ENCODE results near the gene AFDN.
A peak's percentile ranks its signal among the peaks of the same experiment; 100 is the strongest.

Gene AFDN

GRCh38 chr6:167840160-167840525, 13.4 kb downstream of the AFDN start:
- no peak overlapping the region for H3K14ac ChIP-seq (ENCODE audit: low read length)

GRCh38 chr6:167840526-167841179, 13.9 kb downstream of the AFDN start:
- no peak for DNase-seq (ENCODE audit: low spot score)
- peak overlapping the region; percentile 47 for H3K27ac ChIP-seq (replicated peaks; ENCODE audit: low read length)
- WGBS, 2 donors (ENCODE audit: extremely low coverage in 2 of 2, insufficient read length in 2 of 2, insufficient replicate concordance in 1 of 2), result no CpG with 5 or more reads among the region's 7 CpGs
- no peak overlapping the region for H3K4me3 ChIP-seq (ENCODE audit: low read length in 2 of 2)
- H3K4ac ChIP-seq (ENCODE audit: low read length), result no peak overlapping the region
- H3K18ac ChIP-seq (ENCODE audit: low read length), result no peak overlapping the region
- H2BK120ac ChIP-seq (ENCODE audit: low read depth, low read length), result no peak overlapping the region
- no peak overlapping the region for H4K91ac ChIP-seq (ENCODE audit: low read depth, low read length, poor library complexity)
- H3K9me3 ChIP-seq (replicated peaks in 1 of 2; ENCODE audit: control insufficient read depth in 2 of 2, insufficient read depth in 1 of 2, low read depth in 1 of 2, low read length in 2 of 2), result no peaks in the 10 kb centered on the region
- no peak overlapping the region for H2BK15ac ChIP-seq (ENCODE audit: low read length)
- peaks cover 13 to 23% of the 10 kb centered on the region in 2 donors for H3K4me1 ChIP-seq (ENCODE audit: control insufficient read depth in 2 of 2, insufficient read depth in 1 of 2, low read depth in 1 of 2, low read length in 2 of 2)
- H2BK12ac ChIP-seq (ENCODE audit: low read length), result no peak overlapping the region
- H3K36me3 ChIP-seq (replicated peaks in 1 of 2; ENCODE audit: control insufficient read depth in 2 of 2, insufficient read depth in 2 of 2, low read length in 2 of 2), result no peaks in the 10 kb centered on the region
- no peak overlapping the region for H2BK5ac ChIP-seq (ENCODE audit: low read length)
- no peak overlapping the region for H3K4me2 ChIP-seq (ENCODE audit: insufficient read depth, low read length, poor library complexity, severe bottlenecking)
- H3K27me3 ChIP-seq (ENCODE audit: control insufficient read depth in 3 of 3, insufficient read depth in 3 of 3, low read depth in 1 of 3, low read length in 3 of 3), result no peaks in the 10 kb centered on the region
- H4K8ac ChIP-seq (ENCODE audit: low read depth, low read length), result no peak overlapping the region
- H2AK5ac ChIP-seq (ENCODE audit: low read depth, low read length), result no peak overlapping the region
- H3K23ac ChIP-seq (ENCODE audit: low read depth, low read length, poor library complexity), result no peak overlapping the region
- no peak overlapping the region for H2AFZ ChIP-seq (ENCODE audit: low read length)
- H3K79me1 ChIP-seq (ENCODE audit: low read depth, low read length), result no peaks in the 10 kb centered on the region
- H3K14ac ChIP-seq (ENCODE audit: low read length), result no peak overlapping the region
- no peak overlapping the region for H3K9ac ChIP-seq (ENCODE audit: low read depth, low read length, poor library complexity)

More at GRCh38 chr6:167840160-167840525, 13.4 kb downstream of the AFDN start:
- no peak overlapping the region for H2BK12ac ChIP-seq (ENCODE audit: low read length)
- no peaks in the 10 kb centered on the region for H3K27me3 ChIP-seq (ENCODE audit: control insufficient read depth in 3 of 3, insufficient read depth in 3 of 3, low read depth in 1 of 3, low read length in 3 of 3)
- no peak overlapping the region for H4K8ac ChIP-seq (ENCODE audit: low read depth, low read length)
- H3K18ac ChIP-seq (ENCODE audit: low read length), result no peak overlapping the region
- no peaks in the 10 kb centered on the region for H3K36me3 ChIP-seq (replicated peaks in 1 of 2; ENCODE audit: control insufficient read depth in 2 of 2, insufficient read depth in 2 of 2, low read length in 2 of 2)
- WGBS, 2 donors (ENCODE audit: extremely low coverage in 2 of 2, insufficient read length in 2 of 2, insufficient replicate concordance in 1 of 2), result no CpG with 5 or more reads among the region's 4 CpGs
- H3K9me3 ChIP-seq (replicated peaks in 1 of 2; ENCODE audit: control insufficient read depth in 2 of 2, insufficient read depth in 1 of 2, low read depth in 1 of 2, low read length in 2 of 2), result no peaks in the 10 kb centered on the region
- peaks cover 17 to 23% of the 10 kb centered on the region in 2 donors for H3K4me1 ChIP-seq (ENCODE audit: control insufficient read depth in 2 of 2, insufficient read depth in 1 of 2, low read depth in 1 of 2, low read length in 2 of 2)
- no peak overlapping the region for H2BK15ac ChIP-seq (ENCODE audit: low read length)
- H3K4me3 ChIP-seq (ENCODE audit: low read length in 2 of 2), result no peak overlapping the region
- H3K23ac ChIP-seq (ENCODE audit: low read depth, low read length, poor library complexity), result no peak overlapping the region
- H4K91ac ChIP-seq (ENCODE audit: low read depth, low read length, poor library complexity), result no peak overlapping the region
- H3K79me1 ChIP-seq (ENCODE audit: low read depth, low read length), result no peaks in the 10 kb centered on the region
- no peak overlapping the region for H2AFZ ChIP-seq (ENCODE audit: low read length)
- no peak overlapping the region for H3K4ac ChIP-seq (ENCODE audit: low read length)
- no peak for DNase-seq (ENCODE audit: low spot score)
- H3K4me2 ChIP-seq (ENCODE audit: insufficient read depth, low read length, poor library complexity, severe bottlenecking), result no peak overlapping the region
- H2BK120ac ChIP-seq (ENCODE audit: low read depth, low read length), result no peak overlapping the region
- H2AK5ac ChIP-seq (ENCODE audit: low read depth, low read length), result no peak overlapping the region
- H2BK5ac ChIP-seq (ENCODE audit: low read length), result no peak overlapping the region
- no peak overlapping the region for H3K9ac ChIP-seq (ENCODE audit: low read depth, low read length, poor library complexity)
- H3K27ac ChIP-seq (replicated peaks; ENCODE audit: low read length), result no peak overlapping the region

- no peak overlapping the region for H2BK12ac ChIP-seq (ENCODE audit: low read length)
- no peak overlapping the region for H2BK15ac ChIP-seq (ENCODE audit: low read length)
- H2BK5ac ChIP-seq (ENCODE audit: low read length), result no peak overlapping the region
- H3K27me3 ChIP-seq (ENCODE audit: control insufficient read depth in 3 of 3, insufficient read depth in 3 of 3, low read depth in 1 of 3, low read length in 3 of 3), result no peaks in the 10 kb centered on the region
- peak overlapping the region; percentile 41 for H3K27ac ChIP-seq (replicated peaks; ENCODE audit: low read length)
- H3K36me3 ChIP-seq (replicated peaks in 1 of 2; ENCODE audit: control insufficient read depth in 2 of 2, insufficient read depth in 2 of 2, low read length in 2 of 2), result peaks cover 0 to 4% of the 10 kb centered on the region in 2 donors
- H2AFZ ChIP-seq (ENCODE audit: low read length), result no peak overlapping the region
- no peak overlapping the region for H3K4ac ChIP-seq (ENCODE audit: low read length)
- H2BK120ac ChIP-seq (ENCODE audit: low read depth, low read length), result no peak overlapping the region
- no peak overlapping the region for H4K91ac ChIP-seq (ENCODE audit: low read depth, low read length, poor library complexity)
- DNase-seq (ENCODE audit: low spot score), result no peak
- no peak overlapping the region for H3K18ac ChIP-seq (ENCODE audit: low read length)
- no peaks in the 10 kb centered on the region for H3K79me1 ChIP-seq (ENCODE audit: low read depth, low read length)
- no peak overlapping the region for H3K23ac ChIP-seq (ENCODE audit: low read depth, low read length, poor library complexity)
- H3K14ac ChIP-seq (ENCODE audit: low read length), result no peak overlapping the region
- no peak overlapping the region for H3K4me2 ChIP-seq (ENCODE audit: insufficient read depth, low read length, poor library complexity, severe bottlenecking)
- no peak overlapping the region for H3K9ac ChIP-seq (ENCODE audit: low read depth, low read length, poor library complexity)
- H3K9me3 ChIP-seq (replicated peaks in 1 of 2; ENCODE audit: control insufficient read depth in 2 of 2, insufficient read depth in 1 of 2, low read depth in 1 of 2, low read length in 2 of 2), result no peaks in the 10 kb centered on the region
- H3K4me3 ChIP-seq (ENCODE audit: low read length in 2 of 2), result no peak overlapping the region
- H2AK5ac ChIP-seq (ENCODE audit: low read depth, low read length), result no peak overlapping the region
- H3K4me1 ChIP-seq (ENCODE audit: control insufficient read depth in 2 of 2, insufficient read depth in 1 of 2, low read depth in 1 of 2, low read length in 2 of 2), result peaks cover 9 to 27% of the 10 kb centered on the region in 2 donors
- H4K8ac ChIP-seq (ENCODE audit: low read depth, low read length), result no peak overlapping the region
These were observed 15.3 kb downstream of the AFDN start for GRCh38 chr6:167841981-167842380.

- no peak overlapping the region for H3K23ac ChIP-seq (ENCODE audit: low read depth, low read length, poor library complexity)
- no peaks in the 10 kb centered on the region for H3K9me3 ChIP-seq (replicated peaks in 1 of 2; ENCODE audit: control insufficient read depth in 2 of 2, insufficient read depth in 1 of 2, low read depth in 1 of 2, low read length in 2 of 2)
- DNase-seq (ENCODE audit: low spot score), result no peak
- H3K4ac ChIP-seq (ENCODE audit: low read length), result no peak overlapping the region
- no peak overlapping the region for H2BK12ac ChIP-seq (ENCODE audit: low read length)
- no peak overlapping the region for H3K4me2 ChIP-seq (ENCODE audit: insufficient read depth, low read length, poor library complexity, severe bottlenecking)
- H3K27me3 ChIP-seq (ENCODE audit: control insufficient read depth in 3 of 3, insufficient read depth in 3 of 3, low read depth in 1 of 3, low read length in 3 of 3), result no peaks in the 10 kb centered on the region
- no peak overlapping the region for H4K91ac ChIP-seq (ENCODE audit: low read depth, low read length, poor library complexity)
- no peak overlapping the region for H3K27ac ChIP-seq (replicated peaks; ENCODE audit: low read length)
- no peak overlapping the region for H2AK5ac ChIP-seq (ENCODE audit: low read depth, low read length)
- no peak overlapping the region for H3K9ac ChIP-seq (ENCODE audit: low read depth, low read length, poor library complexity)
- no peak overlapping the region for H3K14ac ChIP-seq (ENCODE audit: low read length)
- no peak overlapping the region for H2AFZ ChIP-seq (ENCODE audit: low read length)
- no peak overlapping the region for H2BK5ac ChIP-seq (ENCODE audit: low read length)
- no peak overlapping the region for H2BK120ac ChIP-seq (ENCODE audit: low read depth, low read length)
- no peak overlapping the region for H3K18ac ChIP-seq (ENCODE audit: low read length)
- no peak overlapping the region for H2BK15ac ChIP-seq (ENCODE audit: low read length)
- peaks cover 0 to 6% of the 10 kb centered on the region in 2 donors for H3K36me3 ChIP-seq (replicated peaks in 1 of 2; ENCODE audit: control insufficient read depth in 2 of 2, insufficient read depth in 2 of 2, low read length in 2 of 2)
- no peak overlapping the region for H3K4me3 ChIP-seq (ENCODE audit: low read length in 2 of 2)
- no CpG with 5 or more reads among the region's 1 CpG for WGBS, 2 donors (ENCODE audit: extremely low coverage in 2 of 2, insufficient read length in 2 of 2, insufficient replicate concordance in 1 of 2)
- peaks cover 9 to 30% of the 10 kb centered on the region in 2 donors for H3K4me1 ChIP-seq (ENCODE audit: control insufficient read depth in 2 of 2, insufficient read depth in 1 of 2, low read depth in 1 of 2, low read length in 2 of 2)
- H4K8ac ChIP-seq (ENCODE audit: low read depth, low read length), result no peak overlapping the region
- H3K79me1 ChIP-seq (ENCODE audit: low read depth, low read length), result no peaks in the 10 kb centered on the region
These were observed 15.7 kb downstream of the AFDN start for GRCh38 chr6:167842457-167842856.

Data from neuronal stem cell (in vitro differentiated cells).